ENCODE results near the gene KIF18B. TPM values are rescaled to one million over a fixed set of nuclear protein-coding genes. Genes with fewer than 3 reads are reported as not detected.
A peak's percentile ranks its signal among the peaks of the same experiment; 100 is the strongest.

The KIF18B gene
- total and polyA plus RNA-seq, 2 of the 13 experiments (the other 11 are each of a cell fraction or from before 2014, with no cell fraction given): 15.2 to 15.3 TPM

DNA sequence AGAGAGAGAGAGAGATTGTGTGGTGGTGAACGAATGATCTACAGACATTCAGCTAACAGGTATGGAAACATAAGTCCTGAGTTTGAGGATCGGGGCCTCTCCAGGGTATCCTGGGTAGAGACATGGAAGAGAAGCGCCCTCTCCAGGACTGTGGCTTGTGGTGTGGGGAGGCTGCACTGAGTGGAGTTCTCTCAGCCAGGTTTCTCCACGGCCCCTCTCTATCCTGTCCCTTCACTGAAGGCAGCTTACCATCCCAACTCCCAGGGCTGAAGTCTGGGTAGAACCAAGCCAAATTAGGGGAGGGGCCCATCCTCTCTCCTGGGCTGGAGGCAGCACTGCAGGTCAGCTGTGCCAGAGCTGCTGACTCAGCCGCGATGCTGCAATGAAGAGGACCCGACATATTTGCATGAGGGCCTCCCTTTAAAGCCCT, 14.4 kb upstream of the KIF18B start (continued):
- 0 out of 2 replicates have a peak, but pooled peaks have one; percentile 13 for TF ChIP-seq THAP11 (CRISPR knock-in tag; IDR thresholded peaks at IDR 0.05)
- no peak for TF ChIP-seq ZNF3 (CRISPR knock-in tag; IDR thresholded peaks at IDR 0.05)
- TF ChIP-seq ZNF576 (CRISPR knock-in tag; IDR thresholded peaks at IDR 0.05): no peak
- peak; percentile 38; the same call in 1 of the 2 replicates for TF ChIP-seq SMC3 (IDR thresholded peaks at IDR 0.05; ENCODE audit: low read length)
- TF ChIP-seq, protein P1, sequence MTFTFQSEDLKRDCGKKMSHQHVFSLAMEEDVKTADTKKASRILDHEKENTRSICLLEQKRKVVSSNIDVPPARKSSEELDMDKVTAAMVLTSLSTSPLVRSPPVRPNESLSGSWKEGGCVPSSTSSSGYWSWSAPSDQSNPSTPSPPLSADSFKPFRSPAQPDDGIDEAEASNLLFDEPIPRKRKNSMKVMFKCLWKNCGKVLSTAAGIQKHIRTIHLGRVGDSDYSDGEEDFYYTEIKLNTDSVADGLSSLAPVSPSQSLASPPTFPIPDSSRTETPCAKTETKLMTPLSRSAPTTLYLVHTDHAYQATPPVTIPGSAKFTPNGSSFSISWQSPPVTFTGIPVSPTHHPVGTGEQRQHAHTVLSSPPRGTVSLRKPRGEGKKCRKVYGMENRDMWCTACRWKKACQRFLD (CRISPR knock-in tag; IDR thresholded peaks at IDR 0.05; ENCODE audit: borderline replicate concordance): no peak
- TF ChIP-seq, protein P2, sequence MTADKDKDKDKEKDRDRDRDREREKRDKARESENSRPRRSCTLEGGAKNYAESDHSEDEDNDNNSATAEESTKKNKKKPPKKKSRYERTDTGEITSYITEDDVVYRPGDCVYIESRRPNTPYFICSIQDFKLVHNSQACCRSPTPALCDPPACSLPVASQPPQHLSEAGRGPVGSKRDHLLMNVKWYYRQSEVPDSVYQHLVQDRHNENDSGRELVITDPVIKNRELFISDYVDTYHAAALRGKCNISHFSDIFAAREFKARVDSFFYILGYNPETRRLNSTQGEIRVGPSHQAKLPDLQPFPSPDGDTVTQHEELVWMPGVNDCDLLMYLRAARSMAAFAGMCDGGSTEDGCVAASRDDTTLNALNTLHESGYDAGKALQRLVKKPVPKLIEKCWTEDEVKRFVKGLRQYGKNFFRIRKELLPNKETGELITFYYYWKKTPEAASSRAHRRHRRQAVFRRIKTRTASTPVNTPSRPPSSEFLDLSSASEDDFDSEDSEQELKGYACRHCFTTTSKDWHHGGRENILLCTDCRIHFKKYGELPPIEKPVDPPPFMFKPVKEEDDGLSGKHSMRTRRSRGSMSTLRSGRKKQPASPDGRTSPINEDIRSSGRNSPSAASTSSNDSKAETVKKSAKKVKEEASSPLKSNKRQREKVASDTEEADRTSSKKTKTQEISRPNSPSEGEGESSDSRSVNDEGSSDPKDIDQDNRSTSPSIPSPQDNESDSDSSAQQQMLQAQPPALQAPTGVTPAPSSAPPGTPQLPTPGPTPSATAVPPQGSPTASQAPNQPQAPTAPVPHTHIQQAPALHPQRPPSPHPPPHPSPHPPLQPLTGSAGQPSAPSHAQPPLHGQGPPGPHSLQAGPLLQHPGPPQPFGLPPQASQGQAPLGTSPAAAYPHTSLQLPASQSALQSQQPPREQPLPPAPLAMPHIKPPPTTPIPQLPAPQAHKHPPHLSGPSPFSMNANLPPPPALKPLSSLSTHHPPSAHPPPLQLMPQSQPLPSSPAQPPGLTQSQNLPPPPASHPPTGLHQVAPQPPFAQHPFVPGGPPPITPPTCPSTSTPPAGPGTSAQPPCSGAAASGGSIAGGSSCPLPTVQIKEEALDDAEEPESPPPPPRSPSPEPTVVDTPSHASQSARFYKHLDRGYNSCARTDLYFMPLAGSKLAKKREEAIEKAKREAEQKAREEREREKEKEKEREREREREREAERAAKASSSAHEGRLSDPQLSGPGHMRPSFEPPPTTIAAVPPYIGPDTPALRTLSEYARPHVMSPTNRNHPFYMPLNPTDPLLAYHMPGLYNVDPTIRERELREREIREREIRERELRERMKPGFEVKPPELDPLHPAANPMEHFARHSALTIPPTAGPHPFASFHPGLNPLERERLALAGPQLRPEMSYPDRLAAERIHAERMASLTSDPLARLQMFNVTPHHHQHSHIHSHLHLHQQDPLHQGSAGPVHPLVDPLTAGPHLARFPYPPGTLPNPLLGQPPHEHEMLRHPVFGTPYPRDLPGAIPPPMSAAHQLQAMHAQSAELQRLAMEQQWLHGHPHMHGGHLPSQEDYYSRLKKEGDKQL (CRISPR knock-in tag; IDR thresholded peaks at IDR 0.05; ENCODE audit: low read depth): no peak
- TF ChIP-seq RBAK (CRISPR knock-in tag; IDR thresholded peaks at IDR 0.05): no peak
- TF ChIP-seq ZSCAN29 (CRISPR knock-in tag; conservative IDR thresholded peaks at IDR 0.05): no peak
- TF ChIP-seq, protein P3, sequence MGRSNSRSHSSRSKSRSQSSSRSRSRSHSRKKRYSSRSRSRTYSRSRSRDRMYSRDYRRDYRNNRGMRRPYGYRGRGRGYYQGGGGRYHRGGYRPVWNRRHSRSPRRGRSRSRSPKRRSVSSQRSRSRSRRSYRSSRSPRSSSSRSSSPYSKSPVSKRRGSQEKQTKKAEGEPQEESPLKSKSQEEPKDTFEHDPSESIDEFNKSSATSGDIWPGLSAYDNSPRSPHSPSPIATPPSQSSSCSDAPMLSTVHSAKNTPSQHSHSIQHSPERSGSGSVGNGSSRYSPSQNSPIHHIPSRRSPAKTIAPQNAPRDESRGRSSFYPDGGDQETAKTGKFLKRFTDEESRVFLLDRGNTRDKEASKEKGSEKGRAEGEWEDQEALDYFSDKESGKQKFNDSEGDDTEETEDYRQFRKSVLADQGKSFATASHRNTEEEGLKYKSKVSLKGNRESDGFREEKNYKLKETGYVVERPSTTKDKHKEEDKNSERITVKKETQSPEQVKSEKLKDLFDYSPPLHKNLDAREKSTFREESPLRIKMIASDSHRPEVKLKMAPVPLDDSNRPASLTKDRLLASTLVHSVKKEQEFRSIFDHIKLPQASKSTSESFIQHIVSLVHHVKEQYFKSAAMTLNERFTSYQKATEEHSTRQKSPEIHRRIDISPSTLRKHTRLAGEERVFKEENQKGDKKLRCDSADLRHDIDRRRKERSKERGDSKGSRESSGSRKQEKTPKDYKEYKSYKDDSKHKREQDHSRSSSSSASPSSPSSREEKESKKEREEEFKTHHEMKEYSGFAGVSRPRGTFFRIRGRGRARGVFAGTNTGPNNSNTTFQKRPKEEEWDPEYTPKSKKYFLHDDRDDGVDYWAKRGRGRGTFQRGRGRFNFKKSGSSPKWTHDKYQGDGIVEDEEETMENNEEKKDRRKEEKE (IDR thresholded peaks at IDR 0.05): no peak
- TF ChIP-seq KLF6 (CRISPR knock-in tag; IDR thresholded peaks at IDR 0.05): no peak
- no peak for TF ChIP-seq FOSL1 (CRISPR knock-in tag; IDR thresholded peaks at IDR 0.05; ENCODE audit: borderline replicate concordance)
- no peak for TF ChIP-seq TFAP4 (IDR thresholded peaks at IDR 0.05; ENCODE audit: borderline replicate concordance, low read depth)
- no peak for TF ChIP-seq ZNF326 (CRISPR knock-in tag; IDR thresholded peaks at IDR 0.05; ENCODE audit: borderline replicate concordance)
- no peak for TF ChIP-seq ZNF546 (CRISPR knock-in tag; conservative IDR thresholded peaks at IDR 0.05)
- TF ChIP-seq SALL1 (CRISPR knock-in tag; IDR thresholded peaks at IDR 0.05): 0 out of 2 replicates have a peak, but pooled peaks have one; percentile 20
- TF ChIP-seq RAD21 (CRISPR knock-in tag; IDR thresholded peaks at IDR 0.05): peak; percentile 42
- no peak for TF ChIP-seq ZNF337 (CRISPR knock-in tag; IDR thresholded peaks at IDR 0.05; ENCODE audit: borderline replicate concordance, low read depth)
- no peak for TF ChIP-seq ZSCAN20 (CRISPR knock-in tag; IDR thresholded peaks at IDR 0.05; ENCODE audit: borderline replicate concordance)
- TF ChIP-seq ZFP36L1 (CRISPR knock-in tag; IDR thresholded peaks at IDR 0.05): no peak
- TF ChIP-seq MZF1 (CRISPR knock-in tag; IDR thresholded peaks at IDR 0.05; ENCODE audit: borderline replicate concordance): no peak
- TF ChIP-seq CHD4 (IDR thresholded peaks at IDR 0.05; ENCODE audit: borderline replicate concordance, low read length): no peak
